NCI-H2227 (cell line): ENCODE results near the gene SPEF1.

Source experiments
- DNase-seq: peaks from one replicate; lab custom pipeline; 2025; ENCODE audit not compliant: unreplicated experiment; lab: John Stamatoyannopoulos, UW

SPEF1 gene

DNA sequence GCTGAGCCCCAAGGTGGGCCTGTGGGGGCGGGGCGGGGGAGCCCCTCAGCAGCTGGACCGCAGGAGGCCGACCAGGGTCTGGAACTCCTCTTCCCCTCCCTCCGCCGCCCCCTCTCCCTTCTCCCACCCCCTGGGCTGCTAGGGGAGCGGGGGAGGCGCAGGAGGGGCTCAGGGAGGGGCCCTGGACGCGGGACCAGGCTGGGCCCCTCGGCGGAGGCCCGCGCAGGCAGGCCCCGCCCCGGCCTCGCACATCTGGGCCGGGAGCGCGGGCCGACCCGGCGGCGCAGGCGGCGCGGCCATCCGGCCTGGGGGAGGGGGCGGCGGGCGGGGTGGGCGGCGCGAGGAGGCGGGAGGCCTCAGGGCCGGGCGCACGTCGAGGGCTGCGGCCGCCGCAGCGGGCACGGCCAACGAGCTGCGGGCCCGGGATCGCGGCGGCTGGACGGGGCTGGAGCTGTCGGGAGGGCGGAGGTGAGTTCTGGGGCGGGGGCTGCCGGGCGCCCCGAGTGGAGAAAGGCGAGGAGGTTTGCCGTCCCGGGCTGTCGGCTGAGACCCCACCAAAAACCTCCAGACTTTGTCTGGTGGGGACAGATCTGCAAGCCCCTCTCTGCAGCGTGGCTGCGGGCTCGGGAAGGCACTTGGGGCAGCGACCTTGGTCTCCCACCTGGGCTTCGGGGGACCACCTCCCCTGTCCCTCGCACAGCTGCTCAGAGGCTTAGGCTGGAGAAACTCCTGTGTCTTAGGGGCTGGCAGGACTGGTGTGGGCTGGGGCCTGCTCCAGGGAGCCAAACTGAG lies 48.7 kb downstream of the SPEF1 start, which contains the start of gene HSPA12B:
Gene HSPA12B, plus strand, starts transcription at position 359 of the 792 bp plus-strand sequence. CDS start 5,990 bp downstream, outside the sequence.
- DNase-seq: peak; percentile 57

DNA sequence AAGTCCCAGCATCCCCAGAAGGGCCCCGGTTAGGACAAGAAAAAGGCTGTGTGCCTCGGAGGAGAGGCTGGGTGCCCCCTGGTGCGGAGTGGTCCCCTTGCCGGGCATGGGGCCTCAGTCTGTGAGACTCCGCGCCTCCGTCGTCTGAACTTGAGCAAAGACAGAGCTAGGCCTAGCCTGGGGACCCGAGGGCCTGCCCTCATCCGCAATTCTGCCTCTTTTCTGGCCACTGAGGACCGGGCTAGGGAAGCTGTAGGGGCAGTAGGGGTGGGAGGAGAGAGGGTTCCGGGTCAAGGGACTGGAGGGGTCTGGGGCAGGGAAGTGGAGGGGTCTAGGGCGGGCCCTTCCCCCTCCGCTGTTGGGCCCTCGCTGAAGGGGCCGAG lies 49.3 kb downstream of the SPEF1 start:
- DNase-seq: no peak

DNA sequence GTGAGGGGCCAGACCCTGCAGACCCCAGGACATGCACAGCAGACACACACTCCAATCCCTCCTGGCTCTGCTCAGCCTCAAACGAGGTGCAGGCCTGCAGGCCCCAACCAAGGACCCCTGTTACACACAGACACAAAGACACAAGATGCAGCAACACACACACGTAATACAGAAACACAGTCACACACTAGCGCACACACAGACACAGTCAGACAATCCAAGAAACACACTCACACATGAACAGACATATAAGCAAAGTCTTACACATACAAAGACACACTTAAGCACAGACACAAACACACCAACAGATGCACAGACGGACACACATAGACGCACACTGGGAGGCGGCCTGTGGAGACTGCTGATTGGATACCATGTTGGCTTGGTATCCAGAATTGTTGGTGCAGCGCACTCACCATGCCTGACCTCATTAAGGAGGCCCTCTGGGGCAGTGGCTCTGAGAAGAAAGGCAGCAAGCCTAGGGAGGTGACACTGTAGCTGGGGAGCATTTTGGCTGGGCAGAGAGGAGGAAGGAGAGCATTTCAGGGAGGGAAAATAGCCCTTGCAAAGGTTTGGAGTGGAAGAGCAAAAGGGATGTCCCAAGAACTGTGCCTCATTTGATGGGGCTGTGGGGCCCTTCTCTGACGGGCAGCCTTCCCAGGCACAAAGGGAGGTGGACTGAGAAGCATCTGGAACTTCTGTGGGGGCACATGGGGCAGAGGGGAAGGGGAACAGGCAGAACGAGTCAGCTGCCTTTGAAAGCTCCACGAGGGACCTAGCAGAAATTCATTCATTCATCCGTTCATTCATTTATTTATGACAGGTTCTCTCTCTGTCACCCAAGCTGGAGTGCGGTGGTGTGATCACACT lies 50.2 kb downstream of the SPEF1 start:
- DNase-seq: no peak

DNA sequence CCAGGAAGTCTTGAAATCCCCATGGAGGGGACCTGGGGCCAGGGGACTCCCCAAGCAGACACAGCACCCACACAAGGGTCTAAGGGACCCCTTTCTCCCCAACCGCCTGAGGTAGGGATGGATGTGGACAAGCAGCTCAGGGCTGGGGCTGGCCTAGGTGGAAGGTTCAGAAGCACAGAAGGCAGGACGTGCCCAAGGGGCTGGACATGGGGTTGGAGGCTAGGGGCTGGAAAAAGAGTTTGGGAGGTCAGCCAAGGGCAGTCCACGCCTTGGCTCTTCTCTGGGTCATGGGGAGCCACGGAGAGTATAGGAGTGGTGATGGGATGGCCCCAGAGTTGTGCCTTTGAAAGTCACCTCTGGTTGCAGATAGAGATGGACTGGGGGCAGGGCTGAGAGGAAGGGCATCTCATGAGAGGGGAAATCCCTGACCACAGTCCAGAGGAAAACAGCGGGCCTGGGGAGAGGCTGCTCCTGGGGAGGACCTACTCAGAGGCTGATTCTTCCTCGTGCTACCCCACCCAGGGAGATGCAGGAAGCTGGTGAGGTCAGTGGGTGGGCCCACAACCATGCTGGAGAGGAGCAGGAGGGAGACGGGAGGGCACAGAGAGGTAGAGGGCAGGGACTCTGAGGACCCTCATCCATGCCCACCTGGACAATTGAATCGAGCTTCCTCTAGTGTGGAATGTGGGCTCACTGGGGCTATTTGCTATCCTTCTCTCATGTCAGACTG lies 51.3 kb downstream of the SPEF1 start:
- DNase-seq: no peak

DNA sequence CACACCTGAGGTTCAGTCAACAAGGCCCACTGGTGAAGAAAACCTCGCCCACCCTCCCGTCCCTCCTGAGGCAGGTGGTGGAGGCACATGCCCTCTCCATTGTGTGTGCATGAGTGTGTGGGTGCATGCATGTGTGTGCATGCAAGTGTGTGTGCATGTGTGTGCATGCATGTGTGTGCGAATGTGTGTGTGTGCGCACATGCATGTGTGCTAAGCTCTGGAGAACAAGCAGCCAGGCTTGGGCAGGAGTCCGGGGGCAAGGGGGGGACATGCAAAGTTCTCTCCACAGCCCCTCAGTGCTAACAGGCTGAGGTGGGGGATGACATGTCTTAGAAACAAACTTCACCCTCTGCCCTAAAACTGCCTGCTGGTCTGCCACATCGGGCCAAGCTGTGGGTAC lies 51.9 kb downstream of the SPEF1 start:
- no peak for DNase-seq

DNA sequence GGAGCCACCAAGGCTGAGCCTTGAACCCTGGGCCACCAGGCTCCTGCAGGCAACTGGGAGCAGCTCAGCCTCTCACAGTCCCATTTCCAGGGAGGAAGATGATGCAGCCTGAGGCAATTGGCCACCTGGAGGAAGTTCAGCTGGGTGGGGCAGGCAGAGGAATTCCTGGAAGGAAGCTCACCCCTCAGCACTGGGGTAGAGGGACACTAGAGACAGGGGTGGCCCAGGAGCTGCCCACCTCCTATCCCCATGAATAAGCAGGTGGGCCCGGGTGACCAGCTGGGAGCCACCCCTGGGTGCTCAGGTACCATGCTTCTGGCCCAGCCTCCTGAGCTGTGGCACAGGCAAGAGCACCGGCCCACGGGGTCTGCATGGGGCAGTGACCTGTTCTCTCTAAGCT lies 52.4 kb downstream of the SPEF1 start:
- no peak for DNase-seq

DNA sequence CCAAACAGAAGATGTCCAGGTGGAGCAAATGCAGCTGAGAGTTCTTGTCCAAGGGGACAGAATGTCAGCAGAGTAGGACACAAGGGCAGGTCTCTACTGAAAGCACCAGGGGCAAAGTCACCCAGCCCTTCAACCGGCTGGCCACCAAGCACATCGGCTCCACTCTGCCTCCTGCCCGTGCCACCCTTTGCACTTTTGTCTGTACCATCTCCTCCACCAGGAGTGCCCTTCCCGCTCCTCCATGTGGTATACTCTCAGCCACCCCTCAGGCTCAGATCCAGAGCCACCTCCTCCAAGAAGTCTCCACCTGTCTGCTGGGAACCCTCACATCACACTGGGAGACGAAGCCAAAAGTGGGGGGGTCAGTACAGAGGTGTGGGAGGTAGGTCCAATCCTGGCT lies 52.9 kb downstream of the SPEF1 start:
- DNase-seq: no peak
